Measurements from ENCODE around the gene UVRAG. TPM values are rescaled to one million over a fixed set of nuclear protein-coding genes. Genes with fewer than 3 reads are reported as not detected.

UVRAG gene
- total and polyA plus RNA-seq, 2 of the 13 experiments (the other 11 are each of a cell fraction or from before 2014, with no cell fraction given): 9.7 to 17.3 TPM

GRCh38 chr11:75940911-75941310, 125.9 kb downstream of the UVRAG start:
- no peak for TF ChIP-seq SRSF9 (IDR thresholded peaks at IDR 0.05; ENCODE audit: borderline replicate concordance, insufficient read depth, low read depth, low read length, poor library complexity, severe bottlenecking)
- intact Hi-C loops (cut with micrococcal nuclease; ENCODE audit: unreplicated experiment): no loop called here
- ChIA-PET POLR2A (no interaction called here), CTCF (ENCODE audit: low intra/inter-chr PET ratio, low total read pairs) (no interaction called here)
- no peak overlapping the region for H3K27ac ChIP-seq (ENCODE audit: extremely low read length, insufficient read depth, low read length)
- H3K27me3 ChIP-seq (ENCODE audit: control insufficient read depth in 1 of 2, insufficient read depth in 2 of 2, low read length in 2 of 2): no peaks in the 10 kb centered on the region
- no peaks in the 10 kb centered on the region for H3K79me2 ChIP-seq (ENCODE audit: insufficient read depth, low read length)
- H3K4me2 ChIP-seq (ENCODE audit: low read depth, low read length): no peak overlapping the region
- no peaks in the 10 kb centered on the region for H3K9me3 ChIP-seq (ENCODE audit: low read length)
- H2AFZ ChIP-seq (ENCODE audit: low read length): no peak overlapping the region
- no peak overlapping the region for H3K9ac ChIP-seq (ENCODE audit: insufficient read depth, low read depth, low read length)
- FAIRE-seq (no peak), ATAC-seq (no peak), DNase-seq (ENCODE audit: low spot score) (no peak)
- BruUV-seq (replicated peaks): no TSS peak
- H3K4me1 ChIP-seq (ENCODE audit: insufficient read depth, low read length): no peaks in the 10 kb centered on the region
- H3K36me3 ChIP-seq (replicated peaks in 1 of 2; ENCODE audit: control insufficient read depth in 1 of 2, insufficient read depth in 2 of 2, low read length in 2 of 2): no peaks in the 10 kb centered on the region; a peak in 1 of 5 replicates
- in situ Hi-C loops (cut with HindIII; ENCODE audit: extremely low pct_ligation_motif_present, low pct_unique_long_range_greater_than_20kb): no loop called here
- no peak overlapping the region for H3K4me3 ChIP-seq (replicated peaks in 1 of 3; ENCODE audit: insufficient read depth in 1 of 3, low read depth in 2 of 3, low read length in 3 of 3)
- H4K20me1 ChIP-seq (ENCODE audit: insufficient read depth, low read length): no peaks in the 10 kb centered on the region

DNA sequence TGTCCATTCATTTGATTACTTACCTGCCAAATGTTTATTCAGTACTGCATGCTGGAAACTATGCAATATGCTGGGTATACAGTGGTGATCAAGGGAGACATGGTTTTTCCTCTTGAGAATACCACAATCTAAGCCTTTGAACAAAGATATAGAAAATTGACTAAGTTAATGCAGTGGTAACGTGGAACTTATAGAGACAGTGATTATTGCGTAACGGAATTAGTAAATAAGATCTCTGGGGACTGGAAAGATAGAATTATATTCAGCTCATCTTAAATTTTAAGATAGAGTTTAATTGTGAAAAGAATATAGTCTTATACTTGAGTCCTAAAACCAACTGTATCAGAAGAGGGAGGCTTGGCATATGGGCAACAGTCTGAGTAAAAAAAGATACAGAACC, 129.5 kb downstream of the UVRAG start:
- H3K79me2 ChIP-seq (ENCODE audit: insufficient read depth, low read length): no peaks in the 10 kb centered on the region
- no peaks in the 10 kb centered on the region for H3K4me1 ChIP-seq (ENCODE audit: insufficient read depth, low read length)
- ATAC-seq: no peak
- no peaks in the 10 kb centered on the region for H3K27me3 ChIP-seq (ENCODE audit: control insufficient read depth in 1 of 2, insufficient read depth in 2 of 2, low read length in 2 of 2)
- DNase-seq (ENCODE audit: low spot score): no peak
- peak; percentile 82; the same call in 1 of the 2 replicates for TF ChIP-seq CEBPB (IDR thresholded peaks at IDR 0.05; ENCODE audit: borderline replicate concordance, low read depth, low read length)
- TF ChIP-seq ZNF75D (CRISPR knock-in tag; IDR thresholded peaks at IDR 0.05; ENCODE audit: borderline replicate concordance): no peak
- TF ChIP-seq, protein P1, sequence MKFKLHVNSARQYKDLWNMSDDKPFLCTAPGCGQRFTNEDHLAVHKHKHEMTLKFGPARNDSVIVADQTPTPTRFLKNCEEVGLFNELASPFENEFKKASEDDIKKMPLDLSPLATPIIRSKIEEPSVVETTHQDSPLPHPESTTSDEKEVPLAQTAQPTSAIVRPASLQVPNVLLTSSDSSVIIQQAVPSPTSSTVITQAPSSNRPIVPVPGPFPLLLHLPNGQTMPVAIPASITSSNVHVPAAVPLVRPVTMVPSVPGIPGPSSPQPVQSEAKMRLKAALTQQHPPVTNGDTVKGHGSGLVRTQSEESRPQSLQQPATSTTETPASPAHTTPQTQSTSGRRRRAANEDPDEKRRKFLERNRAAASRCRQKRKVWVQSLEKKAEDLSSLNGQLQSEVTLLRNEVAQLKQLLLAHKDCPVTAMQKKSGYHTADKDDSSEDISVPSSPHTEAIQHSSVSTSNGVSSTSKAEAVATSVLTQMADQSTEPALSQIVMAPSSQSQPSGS (CRISPR knock-in tag; IDR thresholded peaks at IDR 0.05): no peak
- in situ Hi-C loops (cut with HindIII; ENCODE audit: extremely low pct_ligation_motif_present, low pct_unique_long_range_greater_than_20kb) (no loop called here), intact Hi-C loops (cut with micrococcal nuclease; ENCODE audit: unreplicated experiment) (no loop called here)
- no peak overlapping the region for H3K4me3 ChIP-seq (replicated peaks in 1 of 3; ENCODE audit: insufficient read depth in 1 of 3, low read depth in 2 of 3, low read length in 3 of 3)
- no peak overlapping the region for H3K9ac ChIP-seq (ENCODE audit: insufficient read depth, low read depth, low read length)
- H4K20me1 ChIP-seq (ENCODE audit: insufficient read depth, low read length): no peaks in the 10 kb centered on the region
- no peak overlapping the region for H3K27ac ChIP-seq (ENCODE audit: extremely low read length, insufficient read depth, low read length)
- no TSS peak for BruUV-seq (replicated peaks)
- no peak overlapping the region for H2AFZ ChIP-seq (ENCODE audit: low read length)
- CTCF ChIA-PET (ENCODE audit: low intra/inter-chr PET ratio, low total read pairs): no interaction called here
- 97% methylated on average over 3 of the region's 3 CpGs for WGBS (ENCODE audit: low lambda C conversion rate)
- H3K36me3 ChIP-seq (replicated peaks in 1 of 2; ENCODE audit: control insufficient read depth in 1 of 2, insufficient read depth in 2 of 2, low read length in 2 of 2): no peaks in the 10 kb centered on the region; a peak in 1 of 5 replicates
- H3K9me3 ChIP-seq (ENCODE audit: low read length): no peaks in the 10 kb centered on the region
- FAIRE-seq: no peak
- POLR2A ChIA-PET: no interaction called here
- no peak overlapping the region for H3K4me2 ChIP-seq (ENCODE audit: low read depth, low read length)

Data from HepG2 (cell line).